A673 (cell line): ENCODE measurements around the gene IP6K2.

Experiments used
- EZH2 ChIP-seq: fragments of 200-600 bp; sonication (generic); IDR thresholded peaks from 2 replicates; pipeline ENCODE4 v1.6.1; 2017; ENCODE audit warnings: borderline replicate concordance, low read depth, mild to moderate bottlenecking, mixed read lengths, antibody characterized with exemption, low read length; ENCODE audit not compliant: poor library complexity, severe bottlenecking
- TF ChIP-seq, protein P1 (sequence below): fragments of 300-800, 200-600 bp; sonication (generic); conservative IDR thresholded peaks from 2 replicates; pipeline ENCODE4 v1.5.1; 2017; ENCODE audit warnings: low read depth, mild to moderate bottlenecking, antibody characterized with exemption, low read length, moderate library complexity, mixed read lengths

DNA sequence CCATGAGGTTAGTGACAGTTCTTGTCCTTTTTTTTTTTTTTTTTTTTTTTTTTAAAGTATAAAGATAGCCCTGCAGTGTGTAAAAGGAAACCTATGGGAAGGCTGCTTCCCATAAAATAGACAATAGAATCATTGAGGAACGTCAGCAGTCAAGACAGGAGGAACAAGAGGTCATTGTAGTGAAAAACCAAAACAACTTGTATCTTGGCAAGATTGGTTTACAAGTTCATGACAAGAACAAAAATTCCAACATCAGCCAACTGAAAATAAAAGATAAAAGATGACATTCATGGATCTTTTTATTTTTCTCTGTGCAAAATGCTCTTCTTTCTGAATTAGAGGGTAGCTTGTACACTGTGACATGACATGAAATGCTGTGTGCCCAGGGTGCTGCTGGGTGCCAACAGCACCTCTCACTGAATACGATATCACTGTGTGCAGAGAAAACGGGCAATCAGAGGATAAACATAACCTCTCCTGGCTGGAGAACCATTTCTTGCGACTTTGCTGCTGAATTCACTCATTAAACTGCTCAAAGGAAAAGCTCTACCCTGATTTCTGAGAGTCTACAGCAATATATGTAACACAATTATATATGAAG lies 30.1 kb upstream of the IP6K2 start:
- TF ChIP-seq, protein P1, sequence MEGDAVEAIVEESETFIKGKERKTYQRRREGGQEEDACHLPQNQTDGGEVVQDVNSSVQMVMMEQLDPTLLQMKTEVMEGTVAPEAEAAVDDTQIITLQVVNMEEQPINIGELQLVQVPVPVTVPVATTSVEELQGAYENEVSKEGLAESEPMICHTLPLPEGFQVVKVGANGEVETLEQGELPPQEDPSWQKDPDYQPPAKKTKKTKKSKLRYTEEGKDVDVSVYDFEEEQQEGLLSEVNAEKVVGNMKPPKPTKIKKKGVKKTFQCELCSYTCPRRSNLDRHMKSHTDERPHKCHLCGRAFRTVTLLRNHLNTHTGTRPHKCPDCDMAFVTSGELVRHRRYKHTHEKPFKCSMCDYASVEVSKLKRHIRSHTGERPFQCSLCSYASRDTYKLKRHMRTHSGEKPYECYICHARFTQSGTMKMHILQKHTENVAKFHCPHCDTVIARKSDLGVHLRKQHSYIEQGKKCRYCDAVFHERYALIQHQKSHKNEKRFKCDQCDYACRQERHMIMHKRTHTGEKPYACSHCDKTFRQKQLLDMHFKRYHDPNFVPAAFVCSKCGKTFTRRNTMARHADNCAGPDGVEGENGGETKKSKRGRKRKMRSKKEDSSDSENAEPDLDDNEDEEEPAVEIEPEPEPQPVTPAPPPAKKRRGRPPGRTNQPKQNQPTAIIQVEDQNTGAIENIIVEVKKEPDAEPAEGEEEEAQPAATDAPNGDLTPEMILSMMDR, result no peak
- TF ChIP-seq EZH2, result no peak
